GM23338 (cell line): ENCODE results near the gene NIN.

Experiments
- CREB1 ChIP-seq: fragments of 250-450 bp; sonication (Bioruptor Pico); IDR thresholded peaks from 2 replicates; pipeline ENCODE4 v1.5.0; 2020; ENCODE audit warnings: low read depth, mild to moderate bottlenecking, moderate library complexity
- EZH2 ChIP-seq: fragments of 200-600 bp; sonication (generic); IDR thresholded peaks from one replicate; pipeline ENCODE4 v1.8.0; 2017; ENCODE audit warnings: antibody characterized with exemption, mild to moderate bottlenecking, low read depth; ENCODE audit not compliant: unreplicated experiment
- EZH2phosphoT487 ChIP-seq: fragments of 200-600 bp; sonication (generic); IDR thresholded peaks from one replicate; pipeline ENCODE4 v1.8.1; 2018; ENCODE audit warnings: antibody characterized with exemption; ENCODE audit not compliant: unreplicated experiment
- POLR2AphosphoS5 ChIP-seq: IDR thresholded peaks from 2 replicates; pipeline ENCODE4 v1.6.1; 2016; ENCODE audit warnings: antibody characterized with exemption, low read depth
- STAT1 ChIP-seq: IDR thresholded peaks from one replicate; pipeline ENCODE4 v1.6.1; 2016; ENCODE audit warnings: antibody characterized with exemption; ENCODE audit not compliant: unreplicated experiment
- TF ChIP-seq, protein P1 (sequence below), 2 experiments: fragments of 200-600 bp in 1 of 2; sonication (generic) in 1 of 2; conservative IDR thresholded peaks; 2 replicates each; pipeline versions ENCODE4 v1.5.1 to v1.6.1; 2016 to 2017; ENCODE audit warnings: antibody characterized with exemption in 2 of 2, low read depth in 2 of 2, mild to moderate bottlenecking in 2 of 2, moderate library complexity in 1 of 2
- TF ChIP-seq, protein P2 (sequence below): IDR thresholded peaks from one replicate; pipeline ENCODE4 v1.6.1; 2018; ENCODE audit warnings: antibody characterized with exemption; ENCODE audit not compliant: unreplicated experiment
- TF ChIP-seq, protein P3 (sequence below): IDR thresholded peaks from 2 replicates; pipeline ENCODE4 v1.6.1; 2016; ENCODE audit warnings: antibody characterized with exemption

DNA sequence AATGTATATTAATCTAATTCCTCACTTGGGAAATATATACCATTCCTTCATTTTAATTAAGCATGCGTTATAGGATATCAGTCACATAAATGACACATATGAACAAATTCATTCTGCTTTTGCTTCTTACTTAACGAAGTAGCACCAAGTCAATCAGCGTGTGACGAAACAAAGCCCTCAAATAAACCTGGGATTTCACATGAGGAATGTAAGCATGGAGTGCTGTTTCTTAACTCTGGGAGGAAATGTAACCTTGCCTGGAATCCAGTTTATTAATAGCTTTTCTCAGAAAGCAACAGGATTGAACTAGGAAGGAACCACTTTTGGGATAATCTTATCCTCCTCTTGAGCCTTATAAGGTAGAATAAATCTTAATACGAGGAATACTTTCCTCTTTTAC is 72.0 kb downstream of the NIN start:
- TF ChIP-seq POLR2AphosphoS5 (no peak), EZH2 (no peak), CREB1 (no peak), EZH2phosphoT487 (no peak), STAT1 (no peak)
- TF ChIP-seq, protein P1, sequence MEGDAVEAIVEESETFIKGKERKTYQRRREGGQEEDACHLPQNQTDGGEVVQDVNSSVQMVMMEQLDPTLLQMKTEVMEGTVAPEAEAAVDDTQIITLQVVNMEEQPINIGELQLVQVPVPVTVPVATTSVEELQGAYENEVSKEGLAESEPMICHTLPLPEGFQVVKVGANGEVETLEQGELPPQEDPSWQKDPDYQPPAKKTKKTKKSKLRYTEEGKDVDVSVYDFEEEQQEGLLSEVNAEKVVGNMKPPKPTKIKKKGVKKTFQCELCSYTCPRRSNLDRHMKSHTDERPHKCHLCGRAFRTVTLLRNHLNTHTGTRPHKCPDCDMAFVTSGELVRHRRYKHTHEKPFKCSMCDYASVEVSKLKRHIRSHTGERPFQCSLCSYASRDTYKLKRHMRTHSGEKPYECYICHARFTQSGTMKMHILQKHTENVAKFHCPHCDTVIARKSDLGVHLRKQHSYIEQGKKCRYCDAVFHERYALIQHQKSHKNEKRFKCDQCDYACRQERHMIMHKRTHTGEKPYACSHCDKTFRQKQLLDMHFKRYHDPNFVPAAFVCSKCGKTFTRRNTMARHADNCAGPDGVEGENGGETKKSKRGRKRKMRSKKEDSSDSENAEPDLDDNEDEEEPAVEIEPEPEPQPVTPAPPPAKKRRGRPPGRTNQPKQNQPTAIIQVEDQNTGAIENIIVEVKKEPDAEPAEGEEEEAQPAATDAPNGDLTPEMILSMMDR (conservative IDR thresholded peaks at IDR 0.05; ENCODE audit: low read depth in 2 of 2), result no peak
- TF ChIP-seq, protein P2, sequence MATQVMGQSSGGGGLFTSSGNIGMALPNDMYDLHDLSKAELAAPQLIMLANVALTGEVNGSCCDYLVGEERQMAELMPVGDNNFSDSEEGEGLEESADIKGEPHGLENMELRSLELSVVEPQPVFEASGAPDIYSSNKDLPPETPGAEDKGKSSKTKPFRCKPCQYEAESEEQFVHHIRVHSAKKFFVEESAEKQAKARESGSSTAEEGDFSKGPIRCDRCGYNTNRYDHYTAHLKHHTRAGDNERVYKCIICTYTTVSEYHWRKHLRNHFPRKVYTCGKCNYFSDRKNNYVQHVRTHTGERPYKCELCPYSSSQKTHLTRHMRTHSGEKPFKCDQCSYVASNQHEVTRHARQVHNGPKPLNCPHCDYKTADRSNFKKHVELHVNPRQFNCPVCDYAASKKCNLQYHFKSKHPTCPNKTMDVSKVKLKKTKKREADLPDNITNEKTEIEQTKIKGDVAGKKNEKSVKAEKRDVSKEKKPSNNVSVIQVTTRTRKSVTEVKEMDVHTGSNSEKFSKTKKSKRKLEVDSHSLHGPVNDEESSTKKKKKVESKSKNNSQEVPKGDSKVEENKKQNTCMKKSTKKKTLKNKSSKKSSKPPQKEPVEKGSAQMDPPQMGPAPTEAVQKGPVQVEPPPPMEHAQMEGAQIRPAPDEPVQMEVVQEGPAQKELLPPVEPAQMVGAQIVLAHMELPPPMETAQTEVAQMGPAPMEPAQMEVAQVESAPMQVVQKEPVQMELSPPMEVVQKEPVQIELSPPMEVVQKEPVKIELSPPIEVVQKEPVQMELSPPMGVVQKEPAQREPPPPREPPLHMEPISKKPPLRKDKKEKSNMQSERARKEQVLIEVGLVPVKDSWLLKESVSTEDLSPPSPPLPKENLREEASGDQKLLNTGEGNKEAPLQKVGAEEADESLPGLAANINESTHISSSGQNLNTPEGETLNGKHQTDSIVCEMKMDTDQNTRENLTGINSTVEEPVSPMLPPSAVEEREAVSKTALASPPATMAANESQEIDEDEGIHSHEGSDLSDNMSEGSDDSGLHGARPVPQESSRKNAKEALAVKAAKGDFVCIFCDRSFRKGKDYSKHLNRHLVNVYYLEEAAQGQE, result no peak
- TF ChIP-seq, protein P3, sequence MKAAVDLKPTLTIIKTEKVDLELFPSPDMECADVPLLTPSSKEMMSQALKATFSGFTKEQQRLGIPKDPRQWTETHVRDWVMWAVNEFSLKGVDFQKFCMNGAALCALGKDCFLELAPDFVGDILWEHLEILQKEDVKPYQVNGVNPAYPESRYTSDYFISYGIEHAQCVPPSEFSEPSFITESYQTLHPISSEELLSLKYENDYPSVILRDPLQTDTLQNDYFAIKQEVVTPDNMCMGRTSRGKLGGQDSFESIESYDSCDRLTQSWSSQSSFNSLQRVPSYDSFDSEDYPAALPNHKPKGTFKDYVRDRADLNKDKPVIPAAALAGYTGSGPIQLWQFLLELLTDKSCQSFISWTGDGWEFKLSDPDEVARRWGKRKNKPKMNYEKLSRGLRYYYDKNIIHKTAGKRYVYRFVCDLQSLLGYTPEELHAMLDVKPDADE, result no peak
